ENCODE measurements around the gene BRD3.

- TF ChIP-seq POLR2A (IDR thresholded peaks at IDR 0.05) (no peak), CTCF (IDR thresholded peaks at IDR 0.05) (no peak)
Observed at GRCh38 chr9:133996531-133997520, 71.0 kb downstream of the BRD3 start.

All from adrenal gland (tissue), 5 donors.